SK-N-MC (cell line): ENCODE results near the gene SH3RF1.

Source experiments
- EZH2 ChIP-seq: fragments of 200-600 bp; sonication (generic); IDR thresholded peaks from one replicate; pipeline ENCODE4 v1.6.1; 2017; ENCODE audit warnings: antibody characterized with exemption
- POLR2AphosphoS5 ChIP-seq: IDR thresholded peaks from 2 replicates; pipeline ENCODE4 v1.6.1; 2012; ENCODE audit warnings: mild to moderate bottlenecking, low read depth, low read length, borderline replicate concordance

DNA sequence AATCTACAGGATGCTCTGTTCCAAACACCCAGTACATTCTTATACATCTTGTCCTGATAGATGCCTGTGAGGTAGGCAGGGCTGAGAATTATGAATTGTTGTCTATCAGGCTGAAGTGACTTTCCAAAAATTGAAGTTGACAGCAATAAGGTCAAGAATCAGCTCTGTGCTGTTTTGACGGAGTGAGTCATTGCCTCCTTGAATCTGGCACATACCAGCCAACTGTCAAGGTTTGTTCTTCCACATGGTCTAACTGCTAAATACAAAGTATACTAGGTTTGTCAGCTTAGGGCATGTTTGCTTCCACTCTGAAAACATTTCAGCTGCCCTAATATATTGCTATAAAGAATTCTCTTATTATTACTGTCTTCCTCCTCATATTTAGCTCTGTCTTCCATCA lies 32.3 kb downstream of the SH3RF1 start:
- TF ChIP-seq POLR2AphosphoS5 (no peak), EZH2 (no peak)
